Measurements from ENCODE around the gene COG7.
A peak's percentile ranks its signal among the peaks of the same experiment; 100 is the strongest.
"Not testable (repeated sequence)": the region's sequence is repeated elsewhere in the genome, so short reads cannot be mapped to it uniquely, and the experiment has no call there.

COG7 gene

DNA sequence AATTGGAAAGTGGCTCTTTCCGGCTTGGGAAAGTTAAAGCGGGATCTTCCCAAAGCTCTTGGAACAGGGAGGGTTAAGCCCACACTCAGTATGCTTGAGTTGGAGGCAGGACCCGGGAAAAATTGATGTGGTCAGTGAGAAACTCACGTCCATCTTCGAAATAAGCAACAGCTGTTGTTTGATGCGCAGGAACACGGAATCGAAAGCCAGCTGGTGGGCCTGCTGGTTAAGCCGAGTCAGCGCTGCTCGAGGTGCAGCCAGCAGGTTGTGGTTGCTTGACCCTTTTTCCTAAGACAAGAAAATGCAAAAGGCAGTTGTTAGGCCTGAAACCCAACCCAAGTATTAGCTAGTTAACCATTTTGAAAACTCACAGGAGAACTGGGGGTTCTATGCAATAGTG, 49.4 kb downstream of the COG7 start:
- no peaks in the 10 kb centered on the region for H3K9me3 Mint-ChIP-seq
- peaks cover 66% of the 10 kb centered on the region for H3K4me1 Mint-ChIP-seq
- TF ChIP-seq, protein P1, sequence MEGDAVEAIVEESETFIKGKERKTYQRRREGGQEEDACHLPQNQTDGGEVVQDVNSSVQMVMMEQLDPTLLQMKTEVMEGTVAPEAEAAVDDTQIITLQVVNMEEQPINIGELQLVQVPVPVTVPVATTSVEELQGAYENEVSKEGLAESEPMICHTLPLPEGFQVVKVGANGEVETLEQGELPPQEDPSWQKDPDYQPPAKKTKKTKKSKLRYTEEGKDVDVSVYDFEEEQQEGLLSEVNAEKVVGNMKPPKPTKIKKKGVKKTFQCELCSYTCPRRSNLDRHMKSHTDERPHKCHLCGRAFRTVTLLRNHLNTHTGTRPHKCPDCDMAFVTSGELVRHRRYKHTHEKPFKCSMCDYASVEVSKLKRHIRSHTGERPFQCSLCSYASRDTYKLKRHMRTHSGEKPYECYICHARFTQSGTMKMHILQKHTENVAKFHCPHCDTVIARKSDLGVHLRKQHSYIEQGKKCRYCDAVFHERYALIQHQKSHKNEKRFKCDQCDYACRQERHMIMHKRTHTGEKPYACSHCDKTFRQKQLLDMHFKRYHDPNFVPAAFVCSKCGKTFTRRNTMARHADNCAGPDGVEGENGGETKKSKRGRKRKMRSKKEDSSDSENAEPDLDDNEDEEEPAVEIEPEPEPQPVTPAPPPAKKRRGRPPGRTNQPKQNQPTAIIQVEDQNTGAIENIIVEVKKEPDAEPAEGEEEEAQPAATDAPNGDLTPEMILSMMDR (IDR thresholded peaks at IDR 0.05; ENCODE audit: unreplicated experiment in 3 of 3) = no peak
- no peaks in the 10 kb centered on the region for H3K27me3 Mint-ChIP-seq (ENCODE audit: low read depth)
- no peak overlapping the region for H3K4me3 Mint-ChIP-seq
- H3K36me3 Mint-ChIP-seq (ENCODE audit: low read depth) = peaks cover 72% of the 10 kb centered on the region
- H3K27ac Mint-ChIP-seq = peak overlapping the region; percentile 21 to 93 (median 77)

DNA sequence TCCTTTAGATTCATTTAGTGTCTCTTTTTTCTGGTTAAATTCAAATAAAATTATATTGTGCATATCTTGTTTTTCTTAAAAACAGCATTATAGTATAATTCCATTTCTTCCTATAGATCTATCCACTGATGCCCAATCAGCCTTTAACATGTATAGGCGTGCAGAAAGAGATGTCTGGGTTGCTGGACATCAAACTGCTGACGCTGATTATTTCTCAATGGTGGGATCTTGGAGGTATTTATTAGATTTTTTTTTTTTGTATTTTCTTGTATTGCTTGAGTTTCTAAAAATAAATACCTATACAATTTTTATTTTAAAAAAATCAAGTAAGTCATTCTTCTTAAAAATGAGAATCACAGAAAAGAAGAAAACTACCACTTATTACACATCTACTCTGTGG, 50.9 kb downstream of the COG7 start:
- Mint-ChIP-seq H3K9me3 (no peaks in the 10 kb centered on the region), H3K27ac (no peak overlapping the region), H3K4me3 (no peak overlapping the region), H3K27me3 (ENCODE audit: low read depth) (no peaks in the 10 kb centered on the region), H3K36me3 (ENCODE audit: low read depth) (peaks cover 73% of the 10 kb centered on the region), H3K4me1 (peaks cover 62% of the 10 kb centered on the region)
- TF ChIP-seq, protein P1 (IDR thresholded peaks at IDR 0.05; ENCODE audit: unreplicated experiment in 3 of 3) = no peak

DNA sequence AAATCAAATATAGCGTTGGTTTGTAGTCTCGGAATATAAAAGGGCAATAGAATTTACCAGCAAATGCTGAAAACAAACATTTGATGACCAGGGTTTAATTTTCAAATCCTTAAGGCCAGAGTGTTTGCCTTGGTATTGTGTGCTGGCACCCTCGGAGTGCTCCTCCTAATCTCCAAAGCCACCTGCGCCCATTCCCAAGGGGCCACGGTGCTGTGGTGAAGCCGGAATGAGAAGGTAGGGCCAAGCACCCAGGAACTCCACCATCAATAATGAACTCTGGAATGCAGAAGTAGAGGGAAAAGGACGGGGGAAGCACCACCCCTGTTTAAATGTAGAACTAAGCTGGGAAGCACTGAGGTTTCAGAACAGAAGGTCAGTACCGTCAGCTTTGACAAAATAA, 51.9 kb downstream of the COG7 start:
- H3K4me3 Mint-ChIP-seq = no peak overlapping the region
- H3K27ac Mint-ChIP-seq = peak overlapping the region in 1 of 3 experiments; percentile 26
- H3K4me1 Mint-ChIP-seq = peaks cover 56% of the 10 kb centered on the region
- H3K27me3 Mint-ChIP-seq (ENCODE audit: low read depth) = no peaks in the 10 kb centered on the region
- no peaks in the 10 kb centered on the region for H3K9me3 Mint-ChIP-seq
- peaks cover 66% of the 10 kb centered on the region for H3K36me3 Mint-ChIP-seq (ENCODE audit: low read depth)
- TF ChIP-seq, protein P1 (IDR thresholded peaks at IDR 0.05; ENCODE audit: unreplicated experiment in 3 of 3) = no peak

DNA sequence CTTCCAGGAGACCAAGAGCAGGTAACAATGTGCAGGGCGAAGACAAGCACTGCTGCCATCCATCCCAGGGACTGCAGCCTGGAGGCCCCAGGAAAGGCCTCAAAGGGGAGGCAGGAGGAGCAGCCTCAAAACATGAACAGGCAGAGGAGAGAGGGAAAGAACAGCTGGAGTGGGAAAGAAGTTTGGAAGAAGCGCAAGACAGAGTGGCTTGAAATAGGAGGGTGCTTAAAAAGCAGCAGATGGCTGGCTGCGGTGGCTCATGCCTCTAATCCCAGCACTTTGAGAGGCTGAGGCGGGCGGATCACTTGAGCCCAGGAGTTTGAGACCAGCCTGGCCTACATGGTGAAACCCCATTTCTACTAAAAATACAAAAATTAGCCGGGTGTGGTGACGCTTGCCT, 52.5 kb downstream of the COG7 start:
- peak overlapping the region in 1 of 3 experiments; percentile 14 for H3K27ac Mint-ChIP-seq
- not testable (repeated sequence) for H3K4me3 Mint-ChIP-seq; H3K9me3 Mint-ChIP-seq; H3K27me3 Mint-ChIP-seq (ENCODE audit: low read depth)
- peaks cover 52% of the 10 kb centered on the region for H3K4me1 Mint-ChIP-seq
- peaks cover 67% of the 10 kb centered on the region for H3K36me3 Mint-ChIP-seq (ENCODE audit: low read depth)

DNA sequence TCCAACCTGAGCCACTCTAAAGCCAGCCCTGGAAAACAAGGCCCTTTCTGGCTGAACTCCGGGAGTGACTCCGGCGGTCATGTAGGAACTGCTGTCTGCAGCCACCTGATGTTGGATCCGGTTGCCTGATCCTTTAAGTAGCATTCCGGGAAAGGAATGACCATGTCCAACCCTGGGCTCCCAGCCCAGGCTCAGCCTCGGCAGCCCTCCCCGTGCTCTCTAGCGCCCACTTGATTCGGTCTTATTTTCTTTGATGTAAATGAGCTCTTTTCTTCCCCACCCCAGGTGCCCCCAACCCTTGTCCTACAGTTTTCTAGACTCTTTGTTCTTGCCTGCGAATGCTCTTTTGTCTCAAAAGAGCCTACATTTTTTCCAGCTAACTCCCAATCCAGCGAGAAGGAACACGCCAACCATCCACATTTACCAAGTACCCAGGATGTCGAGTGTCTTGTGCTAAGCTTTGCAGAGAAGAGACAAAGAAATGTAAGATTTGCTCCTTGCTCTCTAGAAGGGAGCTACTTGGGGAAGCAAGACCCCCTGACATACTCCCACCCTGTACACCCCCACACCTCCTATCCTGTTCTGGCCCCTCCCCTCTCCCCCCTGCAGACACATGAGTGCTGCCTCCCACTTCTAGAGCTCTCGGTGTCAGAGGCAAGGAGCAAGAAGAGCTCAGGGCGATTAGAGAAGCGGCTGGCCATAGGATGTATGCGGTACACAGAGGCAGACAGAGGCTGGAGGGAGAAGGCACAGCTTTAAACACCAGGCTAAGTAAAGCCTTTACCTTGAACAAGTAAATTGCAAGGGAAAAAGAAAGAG, 53.8 kb downstream of the COG7 start:
- H3K4me3 Mint-ChIP-seq = no peak overlapping the region
- peaks cover 51% of the 10 kb centered on the region for H3K4me1 Mint-ChIP-seq
- no peaks in the 10 kb centered on the region for H3K27me3 Mint-ChIP-seq (ENCODE audit: low read depth)
- TF ChIP-seq, protein P1 (IDR thresholded peaks at IDR 0.05; ENCODE audit: unreplicated experiment in 3 of 3) = peak in 1 of 3 experiments; percentile 15
- peak overlapping the region; percentile 19 to 70 (median 39) for H3K27ac Mint-ChIP-seq
- peaks cover 71% of the 10 kb centered on the region for H3K36me3 Mint-ChIP-seq (ENCODE audit: low read depth)
- no peaks in the 10 kb centered on the region for H3K9me3 Mint-ChIP-seq

DNA sequence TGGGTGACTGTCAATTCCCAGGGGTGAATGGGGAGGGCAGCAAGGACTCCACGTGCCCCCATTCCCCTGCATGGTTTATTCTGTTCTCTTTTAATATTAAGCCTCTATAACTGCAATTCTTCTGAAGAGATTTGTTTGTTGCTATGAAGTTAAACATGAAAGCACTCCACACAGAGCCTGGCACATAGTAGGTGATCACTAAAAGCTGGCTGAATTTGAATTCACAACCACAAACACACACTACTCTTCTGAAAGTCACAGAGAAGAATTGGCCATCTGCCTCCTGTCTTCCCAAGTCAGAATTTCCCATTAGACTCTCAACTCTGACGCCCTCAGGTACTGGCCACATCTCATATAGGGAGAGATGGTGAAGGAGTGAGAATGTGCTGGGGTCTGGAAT, 55.5 kb downstream of the COG7 start:
- H3K4me1 Mint-ChIP-seq = peaks cover 34% of the 10 kb centered on the region
- no peak overlapping the region for H3K4me3 Mint-ChIP-seq
- TF ChIP-seq, protein P1 (IDR thresholded peaks at IDR 0.05; ENCODE audit: unreplicated experiment in 3 of 3) = no peak
- no peak overlapping the region for H3K27ac Mint-ChIP-seq
- H3K36me3 Mint-ChIP-seq (ENCODE audit: low read depth) = peaks cover 71% of the 10 kb centered on the region
- H3K9me3 Mint-ChIP-seq = no peaks in the 10 kb centered on the region
- H3K27me3 Mint-ChIP-seq (ENCODE audit: low read depth) = no peaks in the 10 kb centered on the region
